Thyroid gland (tissue), 4 donors: ENCODE measurements around the gene FES.

Experiments used
- POLR2A ChIP-seq, 2 donors: fragments of 450-650 bp; IDR thresholded peaks; one replicate each; pipeline ENCODE4 v1.6.1; 2017; ENCODE audit warnings: antibody characterized with exemption in 2 of 2, mild to moderate bottlenecking in 2 of 2, moderate library complexity in 1 of 2
- TF ChIP-seq, protein P1 (sequence below), 6 experiments: fragments of 200-600 bp in 3 of 6; fragments of 450-650 bp in 3 of 6; sonication (generic) in 3 of 6; IDR thresholded peaks; one replicate each; pipeline ENCODE4 v1.5.1; 2016 to 2019; ENCODE audit warnings: antibody characterized with exemption in 6 of 6, mild to moderate bottlenecking in 2 of 6, inconsistent platforms in 1 of 6, moderate library complexity in 1 of 6

DNA sequence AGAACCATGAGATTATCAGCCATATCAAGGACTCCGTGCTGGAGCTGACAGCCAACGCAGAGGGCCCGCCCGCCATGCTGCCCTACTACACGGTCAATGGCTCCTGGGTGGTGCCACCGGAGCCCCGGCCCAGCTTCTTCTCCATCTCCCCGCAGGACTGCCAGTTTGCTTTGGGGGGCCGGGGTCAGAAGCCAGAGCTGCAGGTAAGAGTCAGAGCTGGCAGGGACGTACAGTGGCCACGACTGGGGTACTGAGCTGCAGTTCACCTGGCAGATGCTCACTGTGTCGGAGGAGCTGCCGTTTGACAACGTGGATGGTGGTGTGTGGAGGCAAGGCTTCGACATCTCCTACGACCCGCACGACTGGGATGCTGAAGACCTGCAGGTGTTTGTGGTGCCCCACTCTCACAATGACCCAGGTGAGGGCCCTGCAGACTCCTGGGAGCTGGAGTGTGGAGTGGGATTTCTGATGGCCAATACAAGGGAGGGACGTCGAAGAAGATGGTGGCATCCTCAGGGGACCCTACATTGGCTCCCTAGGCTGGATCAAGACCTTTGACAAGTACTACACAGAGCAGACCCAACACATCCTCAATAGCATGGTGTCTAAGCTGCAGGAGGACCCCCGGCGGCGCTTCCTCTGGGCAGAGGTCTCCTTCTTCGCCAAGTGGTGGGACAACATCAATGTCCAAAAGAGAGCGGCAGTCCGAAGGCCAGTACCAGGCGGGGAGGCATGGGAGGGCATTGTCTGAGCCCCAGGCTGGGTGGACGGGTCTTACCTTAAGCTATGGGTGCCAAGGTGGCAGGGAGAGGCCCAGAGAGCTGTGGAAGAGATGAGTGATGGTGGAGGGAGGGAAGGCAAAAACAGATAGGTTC lies 21.2 kb downstream of the FES start:
- TF ChIP-seq, protein P1, sequence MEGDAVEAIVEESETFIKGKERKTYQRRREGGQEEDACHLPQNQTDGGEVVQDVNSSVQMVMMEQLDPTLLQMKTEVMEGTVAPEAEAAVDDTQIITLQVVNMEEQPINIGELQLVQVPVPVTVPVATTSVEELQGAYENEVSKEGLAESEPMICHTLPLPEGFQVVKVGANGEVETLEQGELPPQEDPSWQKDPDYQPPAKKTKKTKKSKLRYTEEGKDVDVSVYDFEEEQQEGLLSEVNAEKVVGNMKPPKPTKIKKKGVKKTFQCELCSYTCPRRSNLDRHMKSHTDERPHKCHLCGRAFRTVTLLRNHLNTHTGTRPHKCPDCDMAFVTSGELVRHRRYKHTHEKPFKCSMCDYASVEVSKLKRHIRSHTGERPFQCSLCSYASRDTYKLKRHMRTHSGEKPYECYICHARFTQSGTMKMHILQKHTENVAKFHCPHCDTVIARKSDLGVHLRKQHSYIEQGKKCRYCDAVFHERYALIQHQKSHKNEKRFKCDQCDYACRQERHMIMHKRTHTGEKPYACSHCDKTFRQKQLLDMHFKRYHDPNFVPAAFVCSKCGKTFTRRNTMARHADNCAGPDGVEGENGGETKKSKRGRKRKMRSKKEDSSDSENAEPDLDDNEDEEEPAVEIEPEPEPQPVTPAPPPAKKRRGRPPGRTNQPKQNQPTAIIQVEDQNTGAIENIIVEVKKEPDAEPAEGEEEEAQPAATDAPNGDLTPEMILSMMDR (IDR thresholded peaks at IDR 0.05): no peak
- no peak for TF ChIP-seq POLR2A (IDR thresholded peaks at IDR 0.05)
